Astrocyte (in vitro differentiated cells and primary cell): ENCODE data around the gene CIDEC.
A peak's percentile ranks its signal among the peaks of the same experiment; 100 is the strongest.

Experiments
- EZH2 ChIP-seq: IDR thresholded peaks from 2 replicates; pipeline ENCODE4 v1.6.1; 2012; ENCODE audit warnings: mild to moderate bottlenecking, low read length, inconsistent platforms; ENCODE audit not compliant: insufficient read depth
- TF ChIP-seq, protein P1 (sequence below): IDR thresholded peaks from 2 replicates; pipeline ENCODE4 v1.5.1; 2011; ENCODE audit warnings: low read depth, mild to moderate bottlenecking, inconsistent platforms, low read length, moderate library complexity; ENCODE audit not compliant: insufficient read depth

- TF ChIP-seq EZH2, result no peak
- TF ChIP-seq, protein P1, sequence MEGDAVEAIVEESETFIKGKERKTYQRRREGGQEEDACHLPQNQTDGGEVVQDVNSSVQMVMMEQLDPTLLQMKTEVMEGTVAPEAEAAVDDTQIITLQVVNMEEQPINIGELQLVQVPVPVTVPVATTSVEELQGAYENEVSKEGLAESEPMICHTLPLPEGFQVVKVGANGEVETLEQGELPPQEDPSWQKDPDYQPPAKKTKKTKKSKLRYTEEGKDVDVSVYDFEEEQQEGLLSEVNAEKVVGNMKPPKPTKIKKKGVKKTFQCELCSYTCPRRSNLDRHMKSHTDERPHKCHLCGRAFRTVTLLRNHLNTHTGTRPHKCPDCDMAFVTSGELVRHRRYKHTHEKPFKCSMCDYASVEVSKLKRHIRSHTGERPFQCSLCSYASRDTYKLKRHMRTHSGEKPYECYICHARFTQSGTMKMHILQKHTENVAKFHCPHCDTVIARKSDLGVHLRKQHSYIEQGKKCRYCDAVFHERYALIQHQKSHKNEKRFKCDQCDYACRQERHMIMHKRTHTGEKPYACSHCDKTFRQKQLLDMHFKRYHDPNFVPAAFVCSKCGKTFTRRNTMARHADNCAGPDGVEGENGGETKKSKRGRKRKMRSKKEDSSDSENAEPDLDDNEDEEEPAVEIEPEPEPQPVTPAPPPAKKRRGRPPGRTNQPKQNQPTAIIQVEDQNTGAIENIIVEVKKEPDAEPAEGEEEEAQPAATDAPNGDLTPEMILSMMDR, result peak; percentile 48
These were observed 59.1 kb downstream of the CIDEC start for GRCh38 chr3:9820946-9821345.
